GM18868 (cell line): ENCODE measurements around the gene P2RX3.

Experiments used
- ATAC-seq: cut with Tn5 transposase; IDR thresholded peaks from one replicate; pipeline ENCODE4 v1.9.1; 2021; ENCODE audit warnings: mild to moderate bottlenecking, moderate library complexity; ENCODE audit not compliant: unreplicated experiment

The P2RX3 gene

GRCh38 chr11:57414612-57415212 lies 76.6 kb downstream of the P2RX3 start:
- ATAC-seq = peak; percentile 70

GRCh38 chr11:57416436-57416835 lies 78.3 kb downstream of the P2RX3 start:
- ATAC-seq = no peak

- no peak for ATAC-seq
Measured at GRCh38 chr11:57417056-57417455, 78.9 kb downstream of the P2RX3 start.

GRCh38 chr11:57418131-57418530 lies 80.0 kb downstream of the P2RX3 start:
- ATAC-seq = no peak

GRCh38 chr11:57419146-57419545 lies 81.0 kb downstream of the P2RX3 start:
- ATAC-seq = no peak

- ATAC-seq = no peak
Measured at GRCh38 chr11:57421066-57421465, 82.9 kb downstream of the P2RX3 start.

GRCh38 chr11:57421805-57422204 lies 83.7 kb downstream of the P2RX3 start:
- ATAC-seq = no peak
